OCI-LY3 (cell line): ENCODE measurements around the gene KYNU.
A peak's percentile ranks its signal among the peaks of the same experiment; 100 is the strongest.

Experiments
- H2AFZ ChIP-seq: fragments of 200-600, 300-600 bp; shearing (Covaris generic); 2 replicates; pipeline ENCODE4 v1.6.0; 2014; ENCODE audit warnings: antibody characterized with exemption, low read depth, low read length
- H3K27ac ChIP-seq: fragments of 200-600, 300-600 bp; sonication (generic); 2 replicates; pipeline ENCODE4 v1.5.1; 2014; ENCODE audit warnings: mild to moderate bottlenecking, low read length, moderate library complexity, mixed read lengths
- H3K27me3 ChIP-seq: fragments of 200-600, 300-600 bp; sonication (generic); 2 replicates; pipeline ENCODE4 v1.6.1; 2014; ENCODE audit warnings: low read depth, low read length, mixed read lengths
- H3K36me3 ChIP-seq: fragments of 200-600, 300-600 bp; sonication (generic); replicated peaks from 2 replicates; pipeline ENCODE3; 2014; ENCODE audit warnings: low read depth, low read length, mixed read lengths
- H3K4me1 ChIP-seq: fragments of 300-600, 200-600 bp; sonication (generic); 2 replicates; pipeline ENCODE4 v1.6.1; 2014; ENCODE audit warnings: low read length, mixed read lengths
- H3K4me2 ChIP-seq: fragments of 200-600, 300-600 bp; sonication (generic); 2 replicates; pipeline ENCODE4 v1.6.1; 2014; ENCODE audit warnings: low read length, mixed read lengths
- H3K4me3 ChIP-seq: fragments of 300-600, 200-600 bp; sonication (generic); 2 replicates; pipeline ENCODE4 v1.5.1; 2014; ENCODE audit warnings: antibody characterized with exemption, mild to moderate bottlenecking, low read length, moderate library complexity
- H3K79me2 ChIP-seq: fragments of 300-600, 200-600 bp; shearing (Covaris generic); 2 replicates; pipeline ENCODE4 v1.6.1; 2014; ENCODE audit warnings: mild to moderate bottlenecking, low read length, mixed read lengths
- H3K9ac ChIP-seq: fragments of 300-600, 200-600 bp; shearing (Covaris generic); 2 replicates; pipeline ENCODE4 v1.6.0; 2014; ENCODE audit warnings: mild to moderate bottlenecking, low read length, moderate library complexity
- H3K9me3 ChIP-seq: fragments of 200-600, 300-600 bp; shearing (Covaris generic); 2 replicates; pipeline ENCODE4 v1.6.1; 2014; ENCODE audit warnings: low read length, mixed read lengths; ENCODE audit not compliant: insufficient read depth
- H4K20me1 ChIP-seq: fragments of 200-600, 300-600 bp; sonication (generic); 2 replicates; pipeline ENCODE4 v1.6.1; 2016; ENCODE audit warnings: low read length, mixed read lengths; ENCODE audit not compliant: insufficient read depth
- EZH2phosphoT487 ChIP-seq: fragments of 200-600 bp; shearing (Covaris generic); IDR thresholded peaks from 2 replicates; pipeline ENCODE4 v1.6.1; 2018; ENCODE audit warnings: antibody characterized with exemption, mixed run types, low read depth
- TF ChIP-seq, protein P1 (sequence below): fragments of 200-600, 300-600 bp; sonication (generic); IDR thresholded peaks from 2 replicates; pipeline ENCODE4 v1.5.1; 2014; ENCODE audit warnings: antibody characterized with exemption, low read length, low read depth

Gene KYNU

DNA sequence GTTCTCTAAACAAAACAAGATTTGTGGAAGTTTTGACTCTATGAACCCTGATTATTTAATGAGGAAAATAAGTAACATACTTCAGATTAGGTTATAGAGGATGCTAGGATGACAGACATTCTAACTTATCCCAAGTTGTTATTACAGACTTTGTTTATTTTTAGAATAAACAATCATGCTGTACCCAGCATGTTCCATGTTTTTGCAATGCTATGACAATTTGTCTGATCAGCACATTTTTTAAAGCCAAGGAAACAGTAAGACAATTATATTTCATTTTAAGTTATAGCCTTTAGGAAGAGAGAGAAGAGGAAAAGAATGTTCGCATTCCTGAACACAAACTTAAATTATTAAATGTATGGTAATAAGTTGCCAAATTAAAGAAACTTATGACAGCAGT is 119.8 kb downstream of the KYNU start:
- H3K36me3 ChIP-seq: no peaks in the 10 kb centered on the region
- no peaks in the 10 kb centered on the region for H3K27me3 ChIP-seq
- no peak overlapping the region for H3K9ac ChIP-seq
- no peak for TF ChIP-seq EZH2phosphoT487
- TF ChIP-seq, protein P1, sequence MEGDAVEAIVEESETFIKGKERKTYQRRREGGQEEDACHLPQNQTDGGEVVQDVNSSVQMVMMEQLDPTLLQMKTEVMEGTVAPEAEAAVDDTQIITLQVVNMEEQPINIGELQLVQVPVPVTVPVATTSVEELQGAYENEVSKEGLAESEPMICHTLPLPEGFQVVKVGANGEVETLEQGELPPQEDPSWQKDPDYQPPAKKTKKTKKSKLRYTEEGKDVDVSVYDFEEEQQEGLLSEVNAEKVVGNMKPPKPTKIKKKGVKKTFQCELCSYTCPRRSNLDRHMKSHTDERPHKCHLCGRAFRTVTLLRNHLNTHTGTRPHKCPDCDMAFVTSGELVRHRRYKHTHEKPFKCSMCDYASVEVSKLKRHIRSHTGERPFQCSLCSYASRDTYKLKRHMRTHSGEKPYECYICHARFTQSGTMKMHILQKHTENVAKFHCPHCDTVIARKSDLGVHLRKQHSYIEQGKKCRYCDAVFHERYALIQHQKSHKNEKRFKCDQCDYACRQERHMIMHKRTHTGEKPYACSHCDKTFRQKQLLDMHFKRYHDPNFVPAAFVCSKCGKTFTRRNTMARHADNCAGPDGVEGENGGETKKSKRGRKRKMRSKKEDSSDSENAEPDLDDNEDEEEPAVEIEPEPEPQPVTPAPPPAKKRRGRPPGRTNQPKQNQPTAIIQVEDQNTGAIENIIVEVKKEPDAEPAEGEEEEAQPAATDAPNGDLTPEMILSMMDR: no peak
- 0 out of 2 replicates have a peak, but pooled peaks cover under 1% of the 10 kb centered on the region for H3K4me1 ChIP-seq
- H4K20me1 ChIP-seq: no peaks in the 10 kb centered on the region
- H3K9me3 ChIP-seq: no peaks in the 10 kb centered on the region
- H3K4me3 ChIP-seq: no peak overlapping the region
- no peaks in the 10 kb centered on the region for H3K79me2 ChIP-seq
- H3K4me2 ChIP-seq: no peak overlapping the region
- no peak overlapping the region for H2AFZ ChIP-seq
- H3K27ac ChIP-seq: no peak overlapping the region

DNA sequence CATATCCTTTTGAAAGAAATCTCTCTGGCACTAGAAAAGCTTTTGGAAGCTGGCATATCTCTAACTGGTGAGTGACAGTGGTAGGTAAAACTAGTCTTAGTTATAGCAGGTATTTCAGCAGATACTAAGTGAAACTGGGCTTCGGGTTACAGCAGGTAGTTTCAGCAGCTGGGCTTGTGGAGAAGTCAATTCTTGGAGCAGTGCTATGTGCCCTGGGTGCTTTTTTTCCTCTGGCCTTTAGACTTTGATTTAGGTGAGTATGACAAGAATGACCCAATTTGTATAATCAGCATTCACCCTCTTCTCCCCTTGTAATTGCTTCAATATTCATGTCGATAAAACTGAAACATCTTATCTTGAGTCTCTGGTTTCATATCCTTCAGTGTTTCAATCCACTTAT is 123.1 kb downstream of the KYNU start:
- no peak overlapping the region for H3K9ac ChIP-seq
- no peak overlapping the region for H3K27ac ChIP-seq
- H3K9me3 ChIP-seq: no peaks in the 10 kb centered on the region
- no peaks in the 10 kb centered on the region for H4K20me1 ChIP-seq
- TF ChIP-seq EZH2phosphoT487: no peak
- TF ChIP-seq, protein P1: no peak
- no peak overlapping the region for H3K4me3 ChIP-seq
- no peak overlapping the region for H2AFZ ChIP-seq
- peaks cover 9% of the 10 kb centered on the region for H3K4me1 ChIP-seq
- H3K79me2 ChIP-seq: no peaks in the 10 kb centered on the region
- no peak overlapping the region for H3K4me2 ChIP-seq
- no peaks in the 10 kb centered on the region for H3K27me3 ChIP-seq
- H3K36me3 ChIP-seq: no peaks in the 10 kb centered on the region

DNA sequence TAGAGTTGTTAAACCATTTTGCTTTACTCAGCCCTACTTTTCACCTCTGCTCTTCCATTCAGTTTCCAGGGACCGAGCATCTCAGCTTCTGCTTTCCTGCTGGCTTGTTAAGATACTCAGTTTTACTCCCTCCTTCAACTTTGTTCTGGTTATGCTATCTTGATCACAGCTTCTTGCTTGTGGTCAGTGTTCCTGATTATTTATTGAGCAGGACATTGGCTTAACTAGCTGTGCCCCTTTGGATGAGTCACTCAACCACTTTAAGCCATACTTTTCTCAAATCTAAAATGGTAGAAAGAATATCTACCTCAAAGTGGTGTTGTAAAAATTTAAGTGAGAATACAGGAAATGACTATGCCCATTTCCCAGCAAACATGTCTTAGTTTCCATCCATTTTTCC is 124.0 kb downstream of the KYNU start:
- Histone ChIP-seq H3K27me3 (no peaks in the 10 kb centered on the region), H4K20me1 (no peaks in the 10 kb centered on the region), H3K79me2 (no peaks in the 10 kb centered on the region), H3K36me3 (no peaks in the 10 kb centered on the region), H3K4me1 (peaks cover 9% of the 10 kb centered on the region), H3K4me3 (no peak overlapping the region), H2AFZ (no peak overlapping the region), H3K27ac (no peak overlapping the region), H3K9me3 (no peaks in the 10 kb centered on the region), H3K9ac (no peak overlapping the region), H3K4me2 (no peak overlapping the region)
- TF ChIP-seq, protein P1: no peak
- no peak for TF ChIP-seq EZH2phosphoT487

DNA sequence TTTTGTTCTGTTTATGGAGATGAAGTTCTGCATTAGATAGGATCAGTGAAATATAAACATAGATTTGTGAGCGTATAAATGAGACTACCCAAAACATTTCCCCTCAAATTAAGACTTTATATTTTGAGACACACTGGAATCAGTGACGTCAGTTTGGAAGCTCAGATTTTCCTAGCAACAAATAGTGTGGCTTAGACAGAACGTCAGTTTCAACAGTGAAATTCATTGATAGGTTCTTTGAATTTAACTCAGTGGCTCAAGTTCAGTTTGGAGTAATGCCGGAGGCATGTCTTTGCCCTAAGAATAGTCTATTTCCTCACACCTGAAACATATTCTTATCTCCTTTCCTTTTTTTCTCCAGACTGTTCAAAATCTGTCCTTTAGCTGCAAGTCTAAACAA is 138.2 kb downstream of the KYNU start:
- no peaks in the 10 kb centered on the region for H3K4me1 ChIP-seq
- no peaks in the 10 kb centered on the region for H3K79me2 ChIP-seq
- no peak overlapping the region for H3K9ac ChIP-seq
- H3K4me2 ChIP-seq: peak overlapping the region; percentile 32
- TF ChIP-seq, protein P1: no peak
- no peak for TF ChIP-seq EZH2phosphoT487
- H3K4me3 ChIP-seq: peak overlapping the region; percentile 24
- H3K36me3 ChIP-seq: no peaks in the 10 kb centered on the region
- H4K20me1 ChIP-seq: no peaks in the 10 kb centered on the region
- no peak overlapping the region for H3K27ac ChIP-seq
- 0 out of 2 replicates have a peak overlapping the region, but pooled peaks have one; percentile 31 for H2AFZ ChIP-seq
- no peaks in the 10 kb centered on the region for H3K27me3 ChIP-seq
- H3K9me3 ChIP-seq: no peaks in the 10 kb centered on the region
